Endodermal cell (in vitro differentiated cells): ENCODE measurements around the gene ZNRD2. TPM values are rescaled to one million over a fixed set of nuclear protein-coding genes. Genes with fewer than 3 reads are reported as not detected.

Source experiments
- DNase-seq: peaks from one replicate; pipeline ENCODE4 v3.0.0-alpha.2; 2017
- H3K27ac ChIP-seq: 2 replicates; pipeline ENCODE4 v1.5.1; 2013; ENCODE audit warnings: mild to moderate bottlenecking, low read depth, low read length, moderate library complexity
- H3K27me3 ChIP-seq: 2 replicates; pipeline ENCODE4 v1.6.1; 2013; ENCODE audit warnings: mild to moderate bottlenecking, low read length, moderate library complexity; ENCODE audit not compliant: insufficient read depth, control insufficient read depth, poor library complexity, severe bottlenecking
- H3K36me3 ChIP-seq: 2 replicates; pipeline ENCODE4 v1.7.0; 2013; ENCODE audit warnings: mild to moderate bottlenecking, low read length, moderate library complexity; ENCODE audit not compliant: control insufficient read depth, insufficient read depth
- H3K4me1 ChIP-seq: one replicate; pipeline ENCODE4 v1.7.0; 2013; ENCODE audit warnings: low read length; ENCODE audit not compliant: control insufficient read depth, insufficient read depth
- H3K4me3 ChIP-seq: 2 replicates; pipeline ENCODE4 v1.5.1; 2013; ENCODE audit warnings: mild to moderate bottlenecking, low read length, moderate library complexity
- H3K9ac ChIP-seq: 2 replicates; pipeline ENCODE4 v1.6.1; 2013; ENCODE audit warnings: mild to moderate bottlenecking, low read length, moderate library complexity; ENCODE audit not compliant: poor library complexity, severe bottlenecking; ENCODE audit errors: extremely low read depth
- H3K9me3 ChIP-seq: 2 replicates; pipeline ENCODE4 v1.6.1; 2013; ENCODE audit warnings: mild to moderate bottlenecking, low read length, moderate library complexity; ENCODE audit not compliant: control insufficient read depth
- H3K27ac Mint-ChIP-seq: 2 replicates; pipeline ENCODE4 v1.8.0; 2020; ENCODE audit warnings: mixed read lengths
- H3K27me3 Mint-ChIP-seq: 2 replicates; pipeline ENCODE4 v1.8.0; 2021; ENCODE audit warnings: mild to moderate bottlenecking, mixed read lengths; ENCODE audit not compliant: insufficient read depth
- H3K36me3 Mint-ChIP-seq: 2 replicates; pipeline ENCODE4 v1.8.0; 2020; ENCODE audit warnings: low read depth, mixed read lengths
- H3K4me1 Mint-ChIP-seq: 2 replicates; pipeline ENCODE4 v1.8.0; 2020; ENCODE audit warnings: mixed read lengths
- H3K4me3 Mint-ChIP-seq: 2 replicates; pipeline ENCODE4 v1.8.0; 2020; ENCODE audit warnings: mild to moderate bottlenecking, moderate library complexity, mixed read lengths
- H3K9me3 Mint-ChIP-seq: 2 replicates; pipeline ENCODE4 v1.8.0; 2020; ENCODE audit warnings: mild to moderate bottlenecking, mixed read lengths
- WGBS, 2 experiments: methylation state at CpG; one replicate each; pipeline versions ENCODE4 v1.1.5 to v1.1.7; 2013; ENCODE audit warnings: missing lambda C conversion rate in 2 of 2, mixed read lengths in 1 of 2; ENCODE audit not compliant: insufficient coverage in 1 of 2, insufficient read length in 1 of 2; 5-methylcytosine and 5-hydroxymethylcytosine counted together
- total RNA-seq, 2 donors: library from RNA; stranded (reverse); fragmentation: NEBNext Ultra II Directional in 1 of 2; extraction: Animal tissue kit (Norgen Biotek cat#: 25700) in 1 of 2; gene quantifications; 2 replicates in 1 of 2; 3 replicates in 1 of 2; pipeline ENCODE4 v1.2.1, GENCODE V29; 2021
- TF ChIP-seq, protein P1 (sequence below): fragments of 200-600 bp; sonication (generic); conservative IDR thresholded peaks from 2 replicates; pipeline ENCODE4 v1.5.0; 2021; ENCODE audit warnings: antibody characterized with exemption, mild to moderate bottlenecking

The ZNRD2 gene
- total RNA-seq, 2 donors from 2014 or later: 32.8 to 36.5 TPM

DNA sequence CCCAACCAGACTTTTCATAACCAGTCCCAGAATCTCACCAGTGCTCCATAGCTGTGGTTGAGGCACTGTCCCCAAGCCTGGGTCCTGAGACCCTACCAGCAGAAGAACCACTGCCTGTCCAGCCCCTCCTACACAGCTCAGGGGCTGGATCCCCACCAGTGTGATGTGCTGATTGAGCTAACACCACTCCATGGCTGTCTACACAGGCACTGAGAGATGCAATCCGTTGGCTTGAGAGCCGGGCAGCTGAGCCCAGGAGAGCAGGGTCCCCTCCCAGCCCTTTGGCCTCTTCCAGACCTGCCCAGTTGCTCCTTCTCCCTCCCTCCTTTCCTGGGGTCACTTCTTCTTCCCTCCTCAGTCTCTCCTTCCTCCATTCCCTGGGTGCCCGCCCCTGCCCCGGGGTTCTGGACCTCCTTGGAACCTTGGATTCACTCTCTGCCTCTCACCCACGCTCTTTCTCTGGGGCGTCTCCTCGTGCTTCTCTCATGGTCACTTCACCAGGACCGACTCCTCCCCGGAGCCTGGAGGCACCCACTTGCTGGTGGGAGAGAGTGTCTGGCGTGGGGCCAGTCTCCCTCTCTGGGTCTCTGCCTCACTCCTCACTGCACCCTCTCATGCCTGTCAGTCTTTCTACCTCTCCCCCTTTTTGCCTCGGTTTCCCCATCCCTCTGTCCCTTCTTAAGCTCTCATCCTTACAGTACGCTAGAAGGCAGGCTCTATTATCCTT, 46.1 kb upstream of the ZNRD2 start:
- H3K4me1 Mint-ChIP-seq: peaks cover 31% of the 10 kb centered on the region

GRCh38 chr11:65524741-65525545, 45.3 kb upstream of the ZNRD2 start, which contains the start of gene SCYL1:
Gene SCYL1 (plus strand): TSS chr11:65525083. CDS start chr11:65525154, 71 bp downstream.
- WGBS, 2 experiments: 0 to 1% methylated on average over 19 to 67 of the region's 82 CpGs
- no peaks in the 10 kb centered on the region for H3K9me3 ChIP-seq
- TF ChIP-seq, protein P1, sequence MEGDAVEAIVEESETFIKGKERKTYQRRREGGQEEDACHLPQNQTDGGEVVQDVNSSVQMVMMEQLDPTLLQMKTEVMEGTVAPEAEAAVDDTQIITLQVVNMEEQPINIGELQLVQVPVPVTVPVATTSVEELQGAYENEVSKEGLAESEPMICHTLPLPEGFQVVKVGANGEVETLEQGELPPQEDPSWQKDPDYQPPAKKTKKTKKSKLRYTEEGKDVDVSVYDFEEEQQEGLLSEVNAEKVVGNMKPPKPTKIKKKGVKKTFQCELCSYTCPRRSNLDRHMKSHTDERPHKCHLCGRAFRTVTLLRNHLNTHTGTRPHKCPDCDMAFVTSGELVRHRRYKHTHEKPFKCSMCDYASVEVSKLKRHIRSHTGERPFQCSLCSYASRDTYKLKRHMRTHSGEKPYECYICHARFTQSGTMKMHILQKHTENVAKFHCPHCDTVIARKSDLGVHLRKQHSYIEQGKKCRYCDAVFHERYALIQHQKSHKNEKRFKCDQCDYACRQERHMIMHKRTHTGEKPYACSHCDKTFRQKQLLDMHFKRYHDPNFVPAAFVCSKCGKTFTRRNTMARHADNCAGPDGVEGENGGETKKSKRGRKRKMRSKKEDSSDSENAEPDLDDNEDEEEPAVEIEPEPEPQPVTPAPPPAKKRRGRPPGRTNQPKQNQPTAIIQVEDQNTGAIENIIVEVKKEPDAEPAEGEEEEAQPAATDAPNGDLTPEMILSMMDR: no peak
- no peak within 1 kb of the TSS for H3K27ac ChIP-seq
- Mint-ChIP-seq H3K4me1 (peaks cover 31% of the 10 kb centered on the region), H3K27me3 (peaks cover 4% of the 10 kb centered on the region), H3K27ac (peak within 1 kb of the TSS; percentile 63), H3K9me3 (no peaks in the 10 kb centered on the region), H3K36me3 (peaks cover 18% of the 10 kb centered on the region), H3K4me3 (peak within 1 kb of the TSS; percentile 71)
- peak within 1 kb of the TSS; percentile 82 for H3K9ac ChIP-seq
- no peaks in the 10 kb centered on the region for H3K27me3 ChIP-seq
- peaks cover 28% of the 10 kb centered on the region for H3K36me3 ChIP-seq
- DNase-seq: peak; percentile 95
- peaks cover 2% of the 10 kb centered on the region for H3K4me1 ChIP-seq
- H3K4me3 ChIP-seq: peak within 1 kb of the TSS; percentile 87

More for the DNA sequence above, 46.1 kb upstream of the ZNRD2 start:
- Histone ChIP-seq H3K4me3 (no peak overlapping the region), H3K4me1 (peaks cover 2% of the 10 kb centered on the region), H3K27ac (no peak overlapping the region), H3K36me3 (peaks cover 20% of the 10 kb centered on the region), H3K9ac (no peak overlapping the region), H3K27me3 (no peaks in the 10 kb centered on the region), H3K9me3 (no peaks in the 10 kb centered on the region)
- peaks cover 4% of the 10 kb centered on the region for H3K27me3 Mint-ChIP-seq
- H3K4me3 Mint-ChIP-seq: peak overlapping the region; percentile 71
- peaks cover 15% of the 10 kb centered on the region for H3K36me3 Mint-ChIP-seq
- TF ChIP-seq, protein P1: no peak
- peak; percentile 63 for DNase-seq
- H3K9me3 Mint-ChIP-seq: no peaks in the 10 kb centered on the region
- H3K27ac Mint-ChIP-seq: peak overlapping the region; percentile 63
- WGBS, 2 experiments: 33 to 66% methylated on average over 2 to 12 of the region's 12 CpGs

DNA sequence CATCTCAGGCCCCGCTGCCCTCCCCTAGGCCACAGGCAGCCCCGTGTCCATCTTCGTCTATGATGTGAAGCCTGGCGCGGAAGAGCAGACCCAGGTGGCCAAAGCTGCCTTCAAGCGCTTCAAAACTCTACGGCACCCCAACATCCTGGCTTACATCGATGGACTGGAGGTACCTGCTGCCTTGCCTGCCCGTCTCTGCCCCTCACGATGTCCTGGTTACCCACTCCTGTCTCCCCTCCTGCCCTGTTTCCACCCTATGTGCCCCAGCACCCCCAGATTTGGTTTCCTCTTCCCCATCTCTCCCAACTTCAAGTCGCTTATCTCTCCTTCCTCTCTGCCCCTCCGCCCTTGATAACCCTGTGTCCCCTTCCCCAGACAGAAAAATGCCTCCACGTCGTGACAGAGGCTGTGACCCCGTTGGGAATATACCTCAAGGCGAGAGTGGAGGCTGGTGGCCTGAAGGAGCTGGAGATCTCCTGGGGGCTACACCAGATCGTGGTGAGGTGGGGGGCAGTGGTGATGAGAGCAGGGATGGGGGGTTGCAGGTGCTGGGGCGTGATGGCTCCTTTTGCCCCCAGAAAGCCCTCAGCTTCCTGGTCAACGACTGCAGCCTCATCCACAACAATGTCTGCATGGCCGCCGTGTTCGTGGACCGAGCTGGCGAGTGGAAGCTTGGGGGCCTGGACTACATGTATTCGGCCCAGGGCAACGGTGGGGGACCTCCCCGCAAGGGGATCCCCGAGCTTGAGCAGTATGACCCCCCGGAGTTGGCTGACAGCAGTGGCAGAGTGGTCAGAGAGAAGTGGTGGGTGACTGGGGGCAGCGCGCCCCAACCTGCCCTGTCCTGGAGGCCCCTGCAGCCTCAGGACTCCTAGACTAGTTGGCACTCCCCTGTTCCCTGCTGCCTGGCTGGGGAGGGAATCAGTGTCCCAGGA, 44.5 kb upstream of the ZNRD2 start:
- Mint-ChIP-seq H3K4me1 (peaks cover 31% of the 10 kb centered on the region), H3K36me3 (peaks cover 24% of the 10 kb centered on the region), H3K27ac (peak overlapping the region; percentile 58), H3K4me3 (peak overlapping the region; percentile 71), H3K27me3 (peaks cover 4% of the 10 kb centered on the region), H3K9me3 (no peaks in the 10 kb centered on the region)
- peaks cover 34% of the 10 kb centered on the region for H3K36me3 ChIP-seq
- H3K27me3 ChIP-seq: no peaks in the 10 kb centered on the region
- WGBS, 2 experiments: 68 to 85% methylated on average over 16 to 31 of the region's 31 CpGs
- H3K9me3 ChIP-seq: no peaks in the 10 kb centered on the region
- TF ChIP-seq, protein P1: no peak
- peaks cover 2% of the 10 kb centered on the region for H3K4me1 ChIP-seq
- no peak for DNase-seq
- H3K9ac ChIP-seq: peak overlapping the region; percentile 82
- peak overlapping the region; percentile 87 for H3K4me3 ChIP-seq
- no peak overlapping the region for H3K27ac ChIP-seq
